Nephron progenitor cell (in vitro differentiated cells): ENCODE results near the gene H6PD.

Experiments
- DNase-seq: peaks from one replicate; pipeline ENCODE4 v3.0.0; 2021
- H3K27ac Mint-ChIP-seq: 2 replicates; pipeline ENCODE4 v1.8.0; 2021; ENCODE audit warnings: mild to moderate bottlenecking, moderate library complexity, mixed read lengths
- H3K27me3 Mint-ChIP-seq: 2 replicates; pipeline ENCODE4 v1.8.0; 2021; ENCODE audit warnings: mild to moderate bottlenecking, low read depth, mixed read lengths; ENCODE audit not compliant: poor library complexity
- H3K36me3 Mint-ChIP-seq: 2 replicates; pipeline ENCODE4 v1.8.0; 2021; ENCODE audit warnings: low read depth, mixed read lengths
- H3K4me1 Mint-ChIP-seq: 2 replicates; pipeline ENCODE4 v1.8.0; 2021; ENCODE audit warnings: mixed read lengths
- H3K4me3 Mint-ChIP-seq: 2 replicates; pipeline ENCODE4 v1.8.0; 2021; ENCODE audit warnings: mild to moderate bottlenecking, moderate library complexity, mixed read lengths
- H3K9me3 Mint-ChIP-seq: 2 replicates; pipeline ENCODE4 v1.8.0; 2021; ENCODE audit warnings: mild to moderate bottlenecking, moderate library complexity, mixed read lengths
- TF ChIP-seq, protein P1 (sequence below): fragments of 200-600 bp; sonication (generic); IDR thresholded peaks from 2 replicates; pipeline ENCODE4 v1.5.0; 2021; ENCODE audit warnings: antibody characterized with exemption

H6PD gene

DNA sequence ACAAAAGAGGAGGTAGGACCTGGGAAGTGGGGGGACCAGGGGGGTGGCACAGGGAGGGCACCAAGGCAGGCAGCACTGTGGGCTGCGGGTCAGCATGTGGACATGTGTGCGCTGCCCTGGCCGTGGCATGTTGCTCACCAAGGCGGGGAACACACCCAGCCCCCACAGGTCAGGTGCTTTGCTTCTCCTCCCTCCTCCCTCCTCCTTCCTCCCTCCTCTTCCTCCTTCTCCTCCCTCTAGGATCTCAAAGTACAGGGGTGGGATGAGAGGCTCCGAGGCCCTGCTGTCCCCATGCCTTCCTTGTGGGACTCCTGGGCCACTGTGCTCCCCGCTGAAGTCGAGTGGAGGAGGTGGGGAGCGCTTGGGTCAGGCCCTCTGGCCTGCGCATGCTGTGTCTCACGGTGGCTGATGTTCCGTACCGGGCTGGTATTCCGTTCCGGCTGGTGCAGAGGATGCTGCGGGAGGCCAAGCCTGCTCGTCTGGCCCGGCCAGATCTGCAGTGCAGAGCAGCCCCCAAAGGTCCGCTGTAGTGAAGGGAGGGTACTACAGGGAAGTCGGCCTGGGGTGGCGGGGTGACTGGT lies 84.7 kb downstream of the H6PD start:
- Mint-ChIP-seq H3K27me3 (peaks cover 7% of the 10 kb centered on the region), H3K4me3 (peak overlapping the region; percentile 49), H3K9me3 (no peaks in the 10 kb centered on the region), H3K27ac (no peak overlapping the region), H3K36me3 (no peaks in the 10 kb centered on the region), H3K4me1 (peaks cover 86% of the 10 kb centered on the region)
- TF ChIP-seq, protein P1, sequence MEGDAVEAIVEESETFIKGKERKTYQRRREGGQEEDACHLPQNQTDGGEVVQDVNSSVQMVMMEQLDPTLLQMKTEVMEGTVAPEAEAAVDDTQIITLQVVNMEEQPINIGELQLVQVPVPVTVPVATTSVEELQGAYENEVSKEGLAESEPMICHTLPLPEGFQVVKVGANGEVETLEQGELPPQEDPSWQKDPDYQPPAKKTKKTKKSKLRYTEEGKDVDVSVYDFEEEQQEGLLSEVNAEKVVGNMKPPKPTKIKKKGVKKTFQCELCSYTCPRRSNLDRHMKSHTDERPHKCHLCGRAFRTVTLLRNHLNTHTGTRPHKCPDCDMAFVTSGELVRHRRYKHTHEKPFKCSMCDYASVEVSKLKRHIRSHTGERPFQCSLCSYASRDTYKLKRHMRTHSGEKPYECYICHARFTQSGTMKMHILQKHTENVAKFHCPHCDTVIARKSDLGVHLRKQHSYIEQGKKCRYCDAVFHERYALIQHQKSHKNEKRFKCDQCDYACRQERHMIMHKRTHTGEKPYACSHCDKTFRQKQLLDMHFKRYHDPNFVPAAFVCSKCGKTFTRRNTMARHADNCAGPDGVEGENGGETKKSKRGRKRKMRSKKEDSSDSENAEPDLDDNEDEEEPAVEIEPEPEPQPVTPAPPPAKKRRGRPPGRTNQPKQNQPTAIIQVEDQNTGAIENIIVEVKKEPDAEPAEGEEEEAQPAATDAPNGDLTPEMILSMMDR, result no peak
- no peak for DNase-seq

- Mint-ChIP-seq H3K27ac (peak overlapping the region; percentile 53), H3K36me3 (no peaks in the 10 kb centered on the region), H3K4me1 (peaks cover 86% of the 10 kb centered on the region), H3K4me3 (peak overlapping the region; percentile 72), H3K9me3 (no peaks in the 10 kb centered on the region), H3K27me3 (peaks cover 2% of the 10 kb centered on the region)
- DNase-seq, result no peak
- TF ChIP-seq, protein P1, result no peak
Observed at GRCh38 chr1:9319789-9320519, 85.4 kb downstream of the H6PD start.
